GM19438 (cell line): Measurements from ENCODE around the gene TREM2.
"Not testable (repeated sequence)": the region's sequence is repeated elsewhere in the genome, so short reads cannot be mapped to it uniquely, and the experiment has no call there.

ENCODE experiments used
- ATAC-seq: cut with Tn5 transposase; IDR thresholded peaks from one replicate; pipeline ENCODE4 v1.9.1; 2021; ENCODE audit warnings: low read depth; ENCODE audit not compliant: unreplicated experiment

Gene TREM2

DNA sequence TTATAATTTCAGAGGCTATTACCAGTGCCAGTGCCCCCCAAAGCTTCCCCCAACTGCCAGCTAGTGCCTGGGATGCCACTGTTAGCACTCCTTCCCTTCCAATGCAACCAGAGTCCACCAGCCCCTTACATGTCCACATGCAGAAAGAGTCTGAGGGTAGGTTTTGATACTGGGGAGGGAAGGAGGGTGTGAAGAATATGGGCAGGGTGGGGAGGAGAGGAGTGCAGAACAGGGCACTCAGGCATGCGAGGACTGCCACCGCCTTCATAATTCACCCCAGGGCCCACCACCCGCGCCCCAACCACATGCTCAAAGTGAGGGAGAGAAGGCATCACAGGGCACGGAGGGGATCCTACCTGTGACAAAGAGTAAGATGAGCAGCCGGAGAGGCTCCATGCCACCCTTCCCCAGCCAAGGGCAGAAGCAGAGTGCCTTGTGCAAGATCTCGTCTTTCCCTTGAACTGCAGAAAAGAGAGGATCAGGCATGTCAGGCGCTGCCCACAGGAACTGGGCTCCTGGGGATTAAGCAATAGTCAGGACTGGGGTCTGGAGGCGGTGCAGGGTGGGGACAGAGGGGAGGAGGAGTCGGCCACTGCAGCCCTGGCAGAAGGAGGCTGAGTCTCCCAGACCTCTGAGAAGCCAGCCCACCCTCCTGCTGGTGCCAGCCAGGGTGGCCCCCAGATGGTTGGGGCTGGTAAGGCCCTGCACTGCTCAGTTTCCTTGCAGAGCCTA, at the start of gene TREM2:
Gene TREM2, minus strand, starts transcription at position 430 of the 732 bp plus-strand sequence. Its CDS starts 34 bp downstream, at position 396.
- ATAC-seq, result no peak

DNA sequence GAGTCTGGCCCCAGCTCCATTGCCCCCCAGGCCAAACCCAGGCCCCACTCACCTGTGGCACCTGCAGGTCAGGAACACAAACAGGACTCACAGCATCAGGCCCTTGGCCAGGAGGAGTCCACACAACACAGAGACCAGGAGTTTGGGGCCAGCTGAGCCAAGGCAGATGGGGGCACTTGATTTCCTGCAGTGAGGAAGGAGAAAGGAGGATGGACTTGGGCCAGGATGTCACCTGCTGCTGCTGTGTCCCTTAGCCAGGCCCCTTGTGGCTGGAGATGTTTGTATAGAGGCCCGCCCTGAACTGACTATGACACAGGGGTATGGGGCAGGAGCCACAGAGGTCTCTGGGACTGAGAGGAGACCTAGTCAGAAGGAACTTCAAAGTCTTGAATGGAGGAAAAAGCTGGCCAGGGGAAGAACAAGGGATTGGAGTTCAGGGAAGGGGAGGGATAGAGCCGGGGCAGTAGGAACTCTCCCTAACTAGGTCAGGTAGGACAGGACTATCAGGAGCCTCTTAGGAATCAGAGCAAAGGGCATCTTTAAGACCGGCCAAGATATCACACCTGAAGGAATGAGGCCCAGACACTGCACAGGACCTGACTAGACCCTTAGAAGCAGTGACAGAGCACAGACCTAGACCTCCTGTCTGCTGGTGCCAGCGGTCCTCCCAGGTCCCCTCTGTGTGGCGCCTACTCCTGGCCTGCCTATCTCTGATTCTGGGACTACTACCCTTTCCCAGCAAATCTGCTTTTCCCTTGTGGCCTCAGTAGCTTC, 46.8 kb upstream of the TREM2 start:
- ATAC-seq, result no peak

DNA sequence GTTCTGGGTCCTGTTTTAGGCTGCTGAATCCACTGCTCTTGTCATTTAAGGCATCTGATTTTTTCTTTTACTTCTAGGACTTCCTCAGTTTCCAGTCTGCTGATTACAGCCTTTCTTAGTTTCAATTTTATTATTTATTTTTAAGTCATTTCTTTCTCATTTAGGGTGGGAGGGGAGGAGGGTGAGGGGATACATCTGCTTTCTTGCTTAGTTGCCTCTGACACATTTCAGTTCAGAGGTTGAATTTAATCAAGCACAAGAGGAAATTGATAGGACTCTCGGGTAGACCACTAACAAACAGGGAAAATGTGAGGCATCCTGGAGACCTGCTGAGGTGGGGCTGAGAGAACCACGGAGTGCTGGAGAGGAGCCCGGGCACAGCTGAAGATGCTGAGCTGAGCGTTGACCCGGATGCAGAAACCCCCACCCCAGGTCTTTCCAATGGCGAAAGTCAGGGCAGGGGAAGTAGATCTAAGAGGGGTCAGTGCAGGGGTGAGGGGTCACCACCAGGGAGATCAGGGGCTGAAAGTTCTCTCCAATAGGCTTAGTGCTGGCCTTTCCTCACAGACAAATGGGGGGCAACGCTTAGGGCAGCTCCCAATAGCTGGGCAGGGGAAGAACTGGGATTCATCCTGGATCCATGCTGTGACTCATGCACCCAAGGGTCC, 45.7 kb upstream of the TREM2 start:
- no peak for ATAC-seq

DNA sequence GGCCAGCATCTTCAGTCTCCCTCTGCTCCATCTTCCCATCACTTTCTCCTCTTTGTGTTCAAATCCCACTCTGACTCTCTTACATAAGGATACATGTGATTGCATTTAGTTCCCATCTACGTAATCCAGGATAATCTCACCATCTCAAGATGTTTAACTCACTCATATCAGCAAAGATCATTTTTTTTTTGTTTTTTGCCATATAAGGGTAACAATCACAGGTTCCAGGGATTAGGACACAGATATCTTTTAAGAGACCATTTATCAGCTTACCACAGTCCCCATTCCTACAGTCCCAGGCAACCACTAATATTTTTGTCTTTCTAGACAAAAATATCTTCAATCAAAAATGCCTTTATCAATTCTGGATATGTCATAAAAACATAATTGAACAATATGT, 41.2 kb upstream of the TREM2 start:
- no peak for ATAC-seq

DNA sequence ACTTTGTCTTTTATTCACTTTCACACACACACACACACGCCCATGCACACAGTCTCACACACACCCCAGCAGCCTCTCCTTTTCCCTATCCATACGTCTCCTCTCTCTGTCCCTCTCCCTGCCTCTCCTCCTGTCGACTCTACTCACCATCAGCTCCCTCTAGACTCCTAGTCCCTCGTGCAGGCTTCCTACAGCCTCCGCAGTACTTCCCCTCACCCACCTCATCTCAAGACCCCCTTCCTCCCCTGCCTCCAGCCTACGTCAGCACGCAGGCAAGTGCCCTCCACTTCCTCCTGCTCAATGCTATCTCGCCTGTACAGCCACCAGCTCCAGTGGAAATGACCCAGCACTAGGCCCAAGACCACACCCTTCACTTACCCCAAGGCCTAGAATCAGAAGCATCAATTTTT, 38.9 kb upstream of the TREM2 start:
- no peak for ATAC-seq

DNA sequence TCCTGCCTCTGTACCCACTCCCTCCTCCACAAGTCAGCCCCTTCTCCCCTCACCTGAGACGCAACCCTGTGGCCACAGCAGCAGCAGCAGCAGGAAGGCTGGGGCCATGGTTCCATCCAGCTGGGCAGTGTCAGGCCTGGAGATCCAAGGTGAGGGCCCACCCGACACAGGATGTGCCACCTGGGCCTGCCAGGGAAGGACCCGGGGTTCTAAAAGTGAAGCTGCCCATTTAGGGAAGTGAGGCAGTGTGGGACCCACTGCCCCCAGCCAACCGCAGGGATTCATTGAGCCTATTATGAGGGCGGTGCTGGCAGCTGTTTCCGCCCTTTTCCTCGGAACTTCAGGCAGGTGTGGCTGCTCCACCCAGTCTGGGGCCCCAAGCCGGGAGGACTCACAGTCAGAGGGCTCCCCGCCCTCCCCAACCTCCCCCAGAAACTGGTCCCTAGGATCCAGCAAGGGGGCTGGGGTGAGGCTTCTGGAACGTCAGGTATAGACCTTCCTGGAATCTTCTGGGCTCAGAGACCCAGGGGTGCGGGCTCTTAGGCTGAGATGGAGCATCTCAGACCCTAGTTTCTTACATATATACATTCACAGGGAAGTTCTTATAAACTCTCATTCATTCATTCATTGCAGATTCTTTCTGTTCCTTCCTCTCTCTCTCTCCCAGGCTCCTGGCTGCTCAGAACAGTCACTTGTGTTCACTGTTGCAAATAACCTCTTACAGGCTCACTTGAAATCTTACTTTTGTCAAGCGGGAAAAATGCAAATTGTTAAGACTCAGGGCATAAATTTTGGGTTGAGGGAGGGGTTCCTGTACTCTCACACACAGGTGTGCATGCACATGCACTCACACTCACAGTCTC, 38.2 kb upstream of the TREM2 start, which contains the start of gene TREML2:
Gene TREML2, minus strand, starts transcription at position 249 of the 863 bp plus-strand sequence. Its CDS starts 141 bp downstream, at position 108.
- no peak for ATAC-seq

DNA sequence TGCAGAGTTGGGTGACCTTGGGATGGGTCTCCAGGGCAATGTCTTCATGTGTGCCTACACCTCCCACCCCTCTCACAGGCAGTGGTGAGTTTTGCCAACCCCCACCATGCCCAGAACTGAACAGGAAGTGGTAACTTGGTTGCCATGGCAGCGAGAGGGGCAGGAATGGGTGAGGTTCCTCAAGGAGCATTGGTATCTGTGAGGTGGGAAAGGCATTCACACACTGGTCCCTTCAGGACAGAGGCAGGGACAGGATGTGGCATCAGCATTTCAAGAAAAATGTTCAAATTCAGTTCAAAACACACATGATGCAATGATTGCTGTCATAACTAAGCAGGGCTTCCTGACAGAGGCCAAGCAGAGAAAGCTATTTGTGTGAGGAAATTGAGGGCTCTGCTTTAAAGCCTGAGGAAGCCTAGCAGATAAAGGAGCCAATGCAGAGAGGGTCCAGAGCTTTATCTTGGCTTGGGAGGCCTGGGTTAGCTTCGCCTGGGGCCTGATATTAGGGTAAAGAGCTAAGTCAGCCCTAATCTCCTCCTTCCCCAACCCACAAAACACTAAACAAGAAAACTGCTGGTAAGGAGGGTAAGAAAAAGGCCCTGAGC, 37.5 kb upstream of the TREM2 start:
- no peak for ATAC-seq

DNA sequence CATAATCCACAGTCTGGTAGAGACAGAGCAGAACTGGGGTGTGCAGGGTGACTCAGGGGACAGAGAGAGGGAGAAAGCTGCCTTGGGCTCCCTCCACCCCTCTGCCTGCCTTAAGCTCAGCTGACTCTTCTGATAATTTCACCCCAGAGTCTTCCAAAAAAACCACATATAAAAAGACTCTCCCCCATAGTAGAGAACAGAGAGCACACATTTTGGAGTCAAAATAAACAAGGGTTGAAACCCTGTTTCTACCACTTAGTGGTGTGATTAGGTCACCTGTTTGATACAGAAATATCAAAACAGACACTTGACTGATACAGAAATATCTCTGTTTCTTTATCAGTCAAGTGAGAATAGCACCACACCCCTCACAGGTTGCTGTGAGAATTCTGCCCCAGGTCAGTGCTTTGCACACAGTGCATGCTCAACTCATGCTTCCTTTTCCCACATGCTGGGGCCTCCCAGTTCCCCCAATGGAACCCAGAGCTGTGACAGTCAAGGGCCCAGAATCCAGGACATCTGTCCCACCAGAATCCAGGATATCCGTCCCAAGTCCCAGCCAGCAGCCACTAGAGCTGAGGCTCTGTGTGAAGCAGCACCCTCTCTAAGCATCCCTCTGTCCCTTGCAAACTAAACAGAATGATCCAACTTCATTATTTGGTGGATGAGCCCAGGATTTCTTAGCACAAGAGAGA, 36.8 kb upstream of the TREM2 start:
- peak; percentile 52 for ATAC-seq

DNA sequence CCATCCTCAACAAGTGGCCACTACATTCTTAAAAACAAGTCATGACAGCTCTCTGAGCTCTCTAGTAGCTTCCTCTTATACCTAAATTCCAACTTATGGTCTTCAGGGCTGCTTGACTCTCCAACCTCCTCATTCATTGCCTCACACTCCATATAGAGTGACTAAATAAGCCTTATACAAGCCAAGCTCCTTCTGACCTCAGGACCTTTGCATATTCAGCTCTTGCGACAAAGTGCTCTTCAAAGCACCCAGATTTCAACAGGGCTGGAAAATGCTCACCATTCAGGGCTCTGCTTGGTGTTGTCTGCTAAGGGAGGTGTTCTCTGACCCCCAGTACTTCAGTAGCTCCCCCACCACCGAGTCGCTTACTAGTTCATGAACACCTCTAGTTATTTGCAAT, 34.3 kb upstream of the TREM2 start:
- no peak for ATAC-seq

DNA sequence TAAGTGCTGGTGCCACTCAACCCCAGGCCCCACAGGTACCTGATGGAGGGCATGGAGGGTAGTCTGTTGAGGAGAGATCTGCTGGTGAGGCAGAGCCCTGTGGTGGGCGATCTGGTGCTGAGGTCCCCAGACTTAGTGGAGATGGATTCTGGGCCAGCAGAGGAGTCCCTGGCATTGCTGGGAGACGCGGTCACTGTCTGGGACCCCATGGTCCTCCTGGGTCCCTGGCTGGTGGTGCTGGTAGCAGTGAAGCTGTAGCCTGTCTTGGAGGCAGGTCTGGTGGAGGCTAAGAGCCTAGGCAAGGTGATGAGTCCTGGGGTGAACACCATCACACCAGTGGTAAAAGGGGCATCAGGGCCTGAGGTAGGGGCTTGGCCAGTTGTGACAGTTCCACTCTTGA, 31.5 kb upstream of the TREM2 start:
- no peak for ATAC-seq

DNA sequence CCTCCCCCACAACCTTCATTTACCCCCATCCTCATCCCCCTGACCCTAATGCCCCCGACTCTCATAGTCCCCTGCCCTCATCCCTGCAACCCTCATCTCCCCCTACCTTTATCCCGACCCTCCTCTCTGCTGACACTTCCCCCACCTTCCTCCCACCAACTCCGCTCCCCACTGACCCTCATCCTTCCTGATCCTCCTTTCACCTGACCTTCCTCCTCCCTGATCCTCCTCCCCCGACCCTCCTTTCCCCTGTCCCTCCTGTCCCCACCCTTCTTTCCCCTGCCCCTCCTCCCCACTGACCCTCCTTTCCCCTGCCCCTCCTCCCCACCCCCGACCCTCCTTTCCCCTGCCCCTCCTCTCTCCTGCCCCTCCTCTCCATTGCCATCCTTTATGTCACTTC, 31.0 kb upstream of the TREM2 start:
- no peak for ATAC-seq

DNA sequence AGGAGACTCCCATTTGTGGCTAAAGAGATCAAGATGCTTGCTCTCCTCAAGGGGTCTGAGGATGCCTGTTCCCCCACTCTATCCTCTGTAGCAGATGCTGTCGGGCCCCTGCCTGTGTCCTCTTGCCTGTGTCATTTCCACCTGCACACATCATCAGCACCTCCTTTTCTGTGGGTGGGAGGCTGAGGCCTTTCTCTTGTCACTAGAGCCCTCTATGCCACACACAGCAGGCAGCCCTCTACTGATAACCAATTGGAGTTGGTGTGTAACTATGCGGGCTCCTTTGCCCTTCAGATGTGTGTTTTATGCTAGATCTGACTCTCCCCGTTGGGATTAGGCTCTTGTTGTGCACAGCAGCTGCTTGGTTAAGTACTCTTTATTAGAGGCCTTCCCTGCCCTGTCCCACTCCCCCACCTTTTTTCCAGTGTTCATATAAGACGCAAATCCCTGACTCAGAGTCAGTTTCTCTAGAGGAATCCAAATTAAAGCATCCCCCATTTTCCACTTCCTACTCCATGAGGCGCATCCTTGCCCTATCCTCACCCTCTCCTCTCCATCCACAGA, 30.3 kb upstream of the TREM2 start:
- ATAC-seq, result no peak

DNA sequence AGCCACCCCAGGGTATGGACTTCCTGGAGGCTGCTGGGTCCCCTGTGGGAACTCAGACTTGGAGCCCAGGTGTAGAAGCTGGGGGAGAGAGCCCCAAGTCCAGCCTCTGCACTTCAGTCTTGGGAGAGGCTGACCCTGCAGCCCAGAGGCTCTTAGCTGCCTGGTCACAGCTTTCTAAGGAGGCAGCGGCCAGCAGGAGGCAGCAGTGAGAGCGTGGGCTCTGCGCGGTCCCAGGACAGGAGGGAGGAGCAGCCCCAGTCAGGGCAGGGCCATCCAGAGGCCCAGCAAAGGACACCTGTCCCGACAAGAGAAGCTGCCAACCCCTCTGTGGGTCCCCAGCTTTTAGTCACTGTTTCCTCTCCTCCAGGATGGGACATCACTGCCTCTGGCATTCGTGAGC, 28.7 kb upstream of the TREM2 start:
- no peak for ATAC-seq

DNA sequence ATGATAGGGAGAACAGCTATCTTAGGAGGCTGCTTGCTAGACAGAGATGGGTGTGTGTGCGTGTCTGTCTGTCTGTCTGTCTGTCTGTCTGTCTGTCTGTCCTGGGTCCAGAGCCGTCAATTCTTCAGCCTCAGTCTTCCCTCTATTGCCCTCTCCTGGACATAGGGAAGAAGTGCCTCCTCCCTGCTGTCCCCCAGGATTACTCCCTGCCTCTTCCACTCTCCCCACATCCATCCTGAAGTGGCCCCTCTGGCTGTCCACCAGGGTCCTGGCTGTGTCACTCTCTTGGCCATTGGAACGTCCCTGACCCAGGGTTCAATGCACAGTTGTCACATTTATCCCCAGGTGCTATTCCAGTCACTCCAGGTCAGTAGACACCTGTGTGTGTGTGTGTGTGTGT, 27.9 kb upstream of the TREM2 start:
- no peak for ATAC-seq

DNA sequence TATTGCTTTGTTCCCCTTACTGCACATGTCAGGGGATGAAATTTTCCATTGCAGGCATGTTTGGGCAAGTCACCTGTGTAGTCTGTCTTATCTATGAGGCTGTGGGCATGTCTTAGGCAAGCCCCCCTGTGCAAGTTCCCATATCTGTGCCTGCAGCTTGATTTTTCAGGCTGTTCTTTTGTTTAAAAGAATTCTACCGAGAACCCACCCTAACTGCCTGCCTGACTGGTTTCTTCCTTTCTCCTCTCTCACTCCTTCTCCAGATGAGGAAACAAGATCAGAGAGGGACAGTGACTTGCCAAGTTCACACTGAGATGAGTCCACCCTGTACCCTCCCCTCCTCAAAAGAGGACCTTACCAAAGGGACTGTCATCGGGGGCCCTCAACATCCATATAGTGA, 27.1 kb upstream of the TREM2 start:
- no peak for ATAC-seq

DNA sequence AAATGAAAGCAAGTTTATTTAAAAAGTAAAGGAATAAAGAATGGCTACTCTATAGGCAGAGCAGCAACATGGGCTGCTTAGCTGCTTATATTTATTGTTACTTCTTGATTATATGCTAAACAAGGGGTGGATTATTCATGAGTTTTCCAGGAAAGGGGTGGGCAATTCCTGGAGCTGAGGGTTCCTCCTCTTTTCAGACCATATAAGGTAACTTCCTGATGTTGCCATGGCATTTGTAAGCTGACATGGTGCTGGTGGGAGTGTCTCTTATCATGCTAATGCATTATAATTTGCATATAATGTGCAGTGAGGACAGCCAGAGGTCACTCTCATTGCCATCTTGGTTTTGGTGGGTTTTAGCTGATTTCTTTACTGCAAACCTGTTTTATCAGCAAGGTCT, 26.1 kb upstream of the TREM2 start:
- not testable (repeated sequence) for ATAC-seq

DNA sequence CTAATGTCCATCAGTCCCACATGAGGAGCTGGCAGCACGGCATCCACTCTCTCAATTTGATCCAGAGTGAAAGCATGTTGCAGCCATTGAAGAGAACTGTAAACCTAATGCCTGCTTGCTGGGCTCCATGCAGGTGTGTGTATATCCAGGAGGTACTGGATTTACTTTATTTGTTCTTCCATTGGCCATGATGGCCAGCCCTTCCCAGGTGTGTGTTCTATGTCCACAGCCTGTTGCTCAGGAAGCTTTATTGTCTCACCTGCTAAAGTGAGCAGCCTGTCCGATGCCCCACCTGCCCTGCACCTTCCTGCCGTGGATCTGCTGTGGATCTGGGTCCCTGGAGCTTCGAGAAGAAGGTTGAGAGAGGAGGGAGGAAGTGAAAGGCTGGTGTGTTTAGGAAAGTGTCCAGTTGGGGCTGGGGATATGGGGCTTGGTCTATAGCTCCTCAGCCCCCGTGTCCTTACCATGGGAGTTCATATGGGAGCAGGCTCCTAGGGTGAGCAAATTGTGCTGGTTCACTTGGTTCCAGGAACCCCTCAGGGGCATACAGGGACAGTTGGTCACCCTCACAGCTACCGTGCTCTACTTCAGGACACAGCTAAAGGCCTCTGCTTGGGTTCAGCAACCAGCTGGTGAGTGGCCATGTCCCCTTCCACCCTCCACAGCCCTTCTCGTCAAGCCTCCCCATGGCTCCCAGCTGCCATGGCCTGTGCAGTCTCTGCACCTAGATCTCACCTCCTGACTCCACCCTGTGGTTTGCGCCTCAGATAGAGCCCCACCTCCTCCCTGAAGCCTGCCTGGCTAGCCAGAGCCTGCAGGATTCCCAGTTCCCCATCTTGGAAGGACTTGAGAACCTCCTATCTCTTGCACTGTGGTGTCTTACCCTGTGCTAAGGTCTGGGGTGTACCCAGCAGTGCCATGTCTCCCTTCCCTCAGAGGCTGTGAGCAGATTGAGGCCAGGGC, 25.3 kb upstream of the TREM2 start:
- no peak for ATAC-seq

DNA sequence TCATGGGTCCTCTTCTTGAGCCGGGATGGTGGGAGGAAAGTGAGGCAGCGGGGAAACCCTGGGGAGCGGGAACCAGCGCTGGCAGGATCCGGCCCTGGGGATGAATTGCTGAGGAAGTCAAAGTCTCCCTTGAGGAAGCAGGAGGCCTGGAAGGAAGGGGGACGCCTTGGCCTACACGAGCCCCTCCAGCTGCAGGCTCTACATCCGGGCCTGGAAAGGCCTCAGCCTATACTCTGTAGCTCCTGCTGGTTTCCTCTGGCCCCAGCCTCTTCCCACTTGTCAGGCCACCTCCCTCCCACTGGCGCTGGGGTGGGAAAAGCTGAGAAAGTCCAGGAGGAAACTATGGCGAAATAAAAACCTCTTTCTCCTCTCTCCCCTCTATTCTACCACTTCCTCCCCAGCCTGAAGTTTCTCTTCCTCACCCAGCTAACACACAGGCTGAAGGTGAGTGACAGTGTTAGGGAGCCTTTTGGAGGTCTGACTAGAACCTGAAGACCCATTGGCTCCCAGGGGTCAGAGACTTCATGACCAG, 23.2 kb upstream of the TREM2 start:
- ATAC-seq, result no peak
